ENCODE measurements around the gene PFN1. TPM values are rescaled to one million over a fixed set of nuclear protein-coding genes. Genes with fewer than 3 reads are reported as not detected.

The PFN1 gene
- total RNA-seq, 4 donors from 2014 or later = 244 to 584 (median 435) TPM

- TF ChIP-seq, protein P1, sequence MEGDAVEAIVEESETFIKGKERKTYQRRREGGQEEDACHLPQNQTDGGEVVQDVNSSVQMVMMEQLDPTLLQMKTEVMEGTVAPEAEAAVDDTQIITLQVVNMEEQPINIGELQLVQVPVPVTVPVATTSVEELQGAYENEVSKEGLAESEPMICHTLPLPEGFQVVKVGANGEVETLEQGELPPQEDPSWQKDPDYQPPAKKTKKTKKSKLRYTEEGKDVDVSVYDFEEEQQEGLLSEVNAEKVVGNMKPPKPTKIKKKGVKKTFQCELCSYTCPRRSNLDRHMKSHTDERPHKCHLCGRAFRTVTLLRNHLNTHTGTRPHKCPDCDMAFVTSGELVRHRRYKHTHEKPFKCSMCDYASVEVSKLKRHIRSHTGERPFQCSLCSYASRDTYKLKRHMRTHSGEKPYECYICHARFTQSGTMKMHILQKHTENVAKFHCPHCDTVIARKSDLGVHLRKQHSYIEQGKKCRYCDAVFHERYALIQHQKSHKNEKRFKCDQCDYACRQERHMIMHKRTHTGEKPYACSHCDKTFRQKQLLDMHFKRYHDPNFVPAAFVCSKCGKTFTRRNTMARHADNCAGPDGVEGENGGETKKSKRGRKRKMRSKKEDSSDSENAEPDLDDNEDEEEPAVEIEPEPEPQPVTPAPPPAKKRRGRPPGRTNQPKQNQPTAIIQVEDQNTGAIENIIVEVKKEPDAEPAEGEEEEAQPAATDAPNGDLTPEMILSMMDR (IDR thresholded peaks at IDR 0.05; ENCODE audit: low read depth) = no peak
Observed at GRCh38 chr17:4971826-4972225, 23.5 kb upstream of the PFN1 start.

DNA sequence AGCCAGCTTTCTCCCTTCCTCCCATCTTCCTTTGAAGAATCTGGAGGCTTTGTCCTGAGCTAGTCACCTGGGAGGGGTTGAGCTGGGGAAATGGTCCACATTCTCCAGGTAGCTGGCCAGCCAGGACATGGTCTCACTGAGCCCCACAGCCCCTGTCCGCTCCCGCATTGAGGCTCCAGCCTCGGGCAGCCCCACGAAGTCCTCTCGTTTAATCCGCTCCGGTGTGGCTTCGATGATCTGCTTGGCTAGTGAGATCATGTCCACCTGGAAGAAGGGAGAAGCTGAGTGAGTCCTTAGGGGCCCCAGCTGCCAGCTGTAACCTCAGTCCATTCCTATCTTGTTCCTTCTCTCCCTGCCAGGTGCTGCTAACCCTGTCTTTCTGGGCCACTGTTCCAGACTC, 21.9 kb upstream of the PFN1 start:
- TF ChIP-seq, protein P1 (IDR thresholded peaks at IDR 0.05; ENCODE audit: low read depth) = no peak

GRCh38 chr17:4969551-4970173, 21.3 kb upstream of the PFN1 start:
- TF ChIP-seq, protein P1 (IDR thresholded peaks at IDR 0.05; ENCODE audit: low read depth) = no peak

GRCh38 chr17:4969047-4969550, 20.8 kb upstream of the PFN1 start:
- TF ChIP-seq, protein P1 (IDR thresholded peaks at IDR 0.05; ENCODE audit: low read depth) = no peak

GRCh38 chr17:4968486-4969046, 20.2 kb upstream of the PFN1 start:
- TF ChIP-seq, protein P1 (IDR thresholded peaks at IDR 0.05; ENCODE audit: low read depth) = no peak

DNA sequence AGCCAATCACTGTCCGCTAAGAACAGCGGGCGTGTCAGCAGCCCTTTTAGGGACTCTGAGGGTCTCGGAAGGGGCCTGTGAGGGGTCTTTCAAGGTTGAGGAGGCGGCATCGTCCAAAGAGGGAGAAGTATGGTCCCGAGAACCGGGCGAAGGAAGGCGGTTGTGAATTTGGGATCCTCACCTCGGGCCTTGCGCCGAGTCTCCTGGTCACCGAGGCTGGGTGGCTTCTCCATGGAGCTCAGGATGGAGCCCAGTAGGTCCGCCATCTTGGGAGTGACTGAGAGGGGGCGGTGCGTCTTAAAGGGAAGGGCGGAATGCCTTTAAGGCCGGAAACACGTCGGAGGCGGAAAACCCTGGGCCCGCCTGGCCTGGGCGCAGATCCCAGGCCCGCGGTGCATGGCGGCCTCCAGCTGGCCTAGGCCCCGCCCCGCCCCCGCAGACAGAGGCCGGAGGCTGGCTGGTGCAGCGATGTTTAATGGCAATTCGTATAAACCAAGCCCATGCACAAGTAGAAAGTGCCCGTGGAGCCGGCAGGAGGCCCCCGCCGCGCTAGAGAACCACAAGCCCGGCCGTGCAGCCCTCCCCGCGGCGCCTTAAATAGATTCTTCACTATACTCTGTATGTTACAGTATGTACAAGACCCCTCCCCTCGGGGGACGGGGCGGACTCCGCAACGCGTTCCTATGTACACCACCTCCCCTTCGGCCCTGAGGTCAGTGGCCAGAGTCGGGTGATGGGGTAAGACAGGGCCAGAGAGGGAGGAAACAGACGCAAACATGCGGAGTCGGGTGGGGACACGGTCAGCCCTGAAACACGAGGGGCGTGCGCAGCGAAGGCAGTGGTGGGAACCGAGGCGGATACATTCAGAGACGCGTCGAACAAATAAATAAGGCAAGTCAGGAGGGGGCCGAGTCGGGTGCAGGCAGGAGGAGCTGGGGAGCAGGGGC, 19.5 kb upstream of the PFN1 start, which contains the start of gene SPAG7:
SPAG7 (minus strand) TSS at position 279 of the 947 bp plus-strand sequence; CDS start at position 266, 13 bp downstream.
- TF ChIP-seq, protein P1 (IDR thresholded peaks at IDR 0.05; ENCODE audit: low read depth) = no peak
